Glutamatergic neuron (in vitro differentiated cells): Measurements from ENCODE around the gene LEFTY2. TPM values are rescaled to one million over a fixed set of nuclear protein-coding genes. Genes with fewer than 3 reads are reported as not detected.

ENCODE experiments used
- DNase-seq: peaks from one replicate; pipeline ENCODE4 v3.0.0; 2022
- H3K27ac Mint-ChIP-seq: one replicate; pipeline ENCODE4 v1.8.0; 2020; ENCODE audit warnings: mild to moderate bottlenecking, mixed read lengths, inconsistent platforms; ENCODE audit not compliant: unreplicated experiment
- H3K27me3 Mint-ChIP-seq: one replicate; pipeline ENCODE4 v1.8.0; 2020; ENCODE audit warnings: mild to moderate bottlenecking, moderate library complexity, mixed read lengths, inconsistent platforms; ENCODE audit not compliant: unreplicated experiment
- H3K36me3 Mint-ChIP-seq: one replicate; pipeline ENCODE4 v1.8.0; 2020; ENCODE audit warnings: mild to moderate bottlenecking, mixed read lengths, inconsistent platforms; ENCODE audit not compliant: unreplicated experiment
- H3K4me1 Mint-ChIP-seq: one replicate; pipeline ENCODE4 v1.8.0; 2020; ENCODE audit warnings: mild to moderate bottlenecking, low read depth, mixed read lengths, inconsistent platforms; ENCODE audit not compliant: unreplicated experiment
- H3K4me3 Mint-ChIP-seq: one replicate; pipeline ENCODE4 v1.8.0; 2020; ENCODE audit warnings: mild to moderate bottlenecking, mixed read lengths, inconsistent platforms; ENCODE audit not compliant: unreplicated experiment
- H3K9me3 Mint-ChIP-seq: one replicate; pipeline ENCODE4 v1.8.0; 2020; ENCODE audit warnings: mild to moderate bottlenecking, moderate library complexity, mixed read lengths, inconsistent platforms; ENCODE audit not compliant: unreplicated experiment
- CTCF ChIP-seq: fragments of 200-600 bp; sonication (generic); IDR thresholded peaks from one replicate; pipeline ENCODE4 v1.5.0; 2021; ENCODE audit not compliant: partially characterized antibody, unreplicated experiment
- total RNA-seq: library from RNA; stranded (reverse); fragmentation: NEBNext Ultra II Directional; extraction: Animal tissue kit (Norgen Biotek cat#: 25700); gene quantifications from one replicate; pipeline ENCODE4 v1.2.1, GENCODE V29; 2021; ENCODE audit not compliant: unreplicated experiment

The LEFTY2 gene
- total RNA-seq, 1 donor from 2014 or later, result 5.0 TPM

GRCh38 chr1:225892307-225892706 is 48.7 kb downstream of the LEFTY2 start:
- Mint-ChIP-seq H3K27ac (no peak overlapping the region), H3K27me3 (no peaks in the 10 kb centered on the region), H3K4me3 (no peak overlapping the region), H3K9me3 (peaks cover 10% of the 10 kb centered on the region), H3K4me1 (peaks cover 11% of the 10 kb centered on the region), H3K36me3 (no peaks in the 10 kb centered on the region)
- no peak for DNase-seq
- TF ChIP-seq CTCF, result no peak

- Mint-ChIP-seq H3K27me3 (peaks cover 2% of the 10 kb centered on the region), H3K9me3 (peaks cover 14% of the 10 kb centered on the region), H3K36me3 (no peaks in the 10 kb centered on the region), H3K27ac (no peak overlapping the region), H3K4me1 (peaks cover 15% of the 10 kb centered on the region), H3K4me3 (no peak overlapping the region)
- no peak for DNase-seq
- TF ChIP-seq CTCF, result no peak
Measured at GRCh38 chr1:225891229-225891972, 49.6 kb downstream of the LEFTY2 start.

GRCh38 chr1:225890346-225891228 is 50.4 kb downstream of the LEFTY2 start:
- Mint-ChIP-seq H3K4me3 (no peak overlapping the region), H3K36me3 (no peaks in the 10 kb centered on the region), H3K27me3 (peaks cover 2% of the 10 kb centered on the region), H3K9me3 (peaks cover 14% of the 10 kb centered on the region), H3K27ac (no peak overlapping the region), H3K4me1 (peaks cover 15% of the 10 kb centered on the region)
- TF ChIP-seq CTCF, result no peak
- no peak for DNase-seq

GRCh38 chr1:225889743-225890142 is 51.3 kb downstream of the LEFTY2 start:
- H3K36me3 Mint-ChIP-seq, result no peaks in the 10 kb centered on the region
- no peak overlapping the region for H3K4me3 Mint-ChIP-seq
- peaks cover 14% of the 10 kb centered on the region for H3K9me3 Mint-ChIP-seq
- H3K4me1 Mint-ChIP-seq, result peaks cover 15% of the 10 kb centered on the region
- H3K27me3 Mint-ChIP-seq, result peaks cover 2% of the 10 kb centered on the region
- no peak overlapping the region for H3K27ac Mint-ChIP-seq
- DNase-seq, result no peak
- TF ChIP-seq CTCF, result no peak
